ENCODE measurements around the gene FOXP4. TPM values are rescaled to one million over a fixed set of nuclear protein-coding genes. Genes with fewer than 3 reads are reported as not detected.

FOXP4 gene
- total and polyA plus RNA-seq, 2 of the 13 experiments (the other 11 are each of a cell fraction or from before 2014, with no cell fraction given) = 11.0 to 12.4 TPM

- TF ChIP-seq ZBED4 (CRISPR knock-in tag; IDR thresholded peaks at IDR 0.05; ENCODE audit: borderline replicate concordance) (no peak), ZMYM4 (CRISPR knock-in tag; IDR thresholded peaks at IDR 0.05) (no peak), GZF1 (CRISPR knock-in tag; IDR thresholded peaks at IDR 0.05) (no peak), ZKSCAN1 (IDR thresholded peaks at IDR 0.05; ENCODE audit: low read length) (no peak), HOXA3 (CRISPR knock-in tag; IDR thresholded peaks at IDR 0.05) (peak; percentile 37; the same call in 1 of the 2 replicates), RNF2 (conservative IDR thresholded peaks at IDR 0.05; ENCODE audit: low read depth) (no peak), ZBTB7B (CRISPR knock-in tag; IDR thresholded peaks at IDR 0.05) (peak; percentile 99), DPF2 (CRISPR knock-in tag; IDR thresholded peaks at IDR 0.05; ENCODE audit: borderline replicate concordance, low read depth) (no peak), KLF9 (CRISPR knock-in tag; IDR thresholded peaks at IDR 0.05; ENCODE audit: low read depth) (no peak), PLRG1 (conservative IDR thresholded peaks at IDR 0.05) (no peak), KMT2B (CRISPR knock-in tag; IDR thresholded peaks at IDR 0.05) (no peak), NKX3-1 (CRISPR knock-in tag; IDR thresholded peaks at IDR 0.05) (no peak), ZNF564 (CRISPR knock-in tag; IDR thresholded peaks at IDR 0.05) (0 out of 2 replicates have a peak, but pooled peaks have one; percentile 56), THAP11 (CRISPR knock-in tag; IDR thresholded peaks at IDR 0.05) (peak; percentile 23; the same call in 1 of the 2 replicates), NR0B2 (CRISPR knock-in tag; IDR thresholded peaks at IDR 0.05) (peak; percentile 31; the same call in 1 of the 2 replicates), SETDB1 (CRISPR knock-in tag; IDR thresholded peaks at IDR 0.05; ENCODE audit: borderline replicate concordance) (no peak), RBM22 (optimal IDR thresholded peaks at IDR 0.05; ENCODE audit: low read length) (no peak), ZNF597 (CRISPR knock-in tag; IDR thresholded peaks at IDR 0.05) (0 out of 2 replicates have a peak, but pooled peaks have one; percentile 19), DBP (CRISPR knock-in tag; IDR thresholded peaks at IDR 0.05; ENCODE audit: not compliant biosample characterization) (no peak), POGZ (CRISPR knock-in tag; IDR thresholded peaks at IDR 0.05) (no peak), BCL6 (CRISPR knock-in tag; IDR thresholded peaks at IDR 0.05) (peak; percentile 51), ZNF281 (CRISPR knock-in tag; IDR thresholded peaks at IDR 0.05; ENCODE audit: borderline replicate concordance) (peak; percentile 48; the same call in 1 of the 2 replicates), ZNF225 (CRISPR knock-in tag; IDR thresholded peaks at IDR 0.05) (no peak)
Measured at GRCh38 chr6:41503827-41504465, 42.2 kb upstream of the FOXP4 start (continued).

Measured in HepG2 (cell line).